GM13977 (cell line): ENCODE results near the gene ZNF296.

Experiments used
- DNase-seq: peaks from one replicate; pipeline ENCODE4 v3.0.0; 2012; ENCODE audit warnings: low spot score
- CTCF ChIP-seq: IDR thresholded peaks from 2 replicates; pipeline ENCODE4 v1.5.1; 2012; ENCODE audit warnings: mild to moderate bottlenecking, control low read depth; ENCODE audit not compliant: insufficient read depth; ENCODE audit errors: extremely low read depth, missing control alignments
- in situ Hi-C: fragments of 300-500 bp; cut with MboI; formaldehyde crosslinking; loops from one replicate; pipeline ENCODE4 v1.12.0; 2022; ENCODE audit warnings: low sequenced_read_pairs, low pct_unique_long_range_greater_than_20kb, mixed read lengths, inconsistent platforms; ENCODE audit not compliant: unreplicated experiment

The ZNF296 gene

GRCh38 chr19:45061965-45062364, 14.3 kb downstream of the ZNF296 start:
- TF ChIP-seq CTCF = no peak
- in situ Hi-C loops = no loop called here
- DNase-seq = no peak

- in situ Hi-C loops = no loop called here
- DNase-seq = peak; percentile 89
- TF ChIP-seq CTCF = peak; percentile 83
Measured at GRCh38 chr19:45059258-45059965, 16.9 kb downstream of the ZNF296 start.

GRCh38 chr19:45058622-45059159, 17.6 kb downstream of the ZNF296 start:
- DNase-seq = no peak
- no peak for TF ChIP-seq CTCF
- in situ Hi-C loops = no loop called here

GRCh38 chr19:45057444-45057843, 18.8 kb downstream of the ZNF296 start:
- in situ Hi-C loops = no loop called here
- no peak for DNase-seq
- TF ChIP-seq CTCF = no peak

GRCh38 chr19:45056831-45057230, 19.4 kb downstream of the ZNF296 start:
- no peak for TF ChIP-seq CTCF
- in situ Hi-C loops = no loop called here
- no peak for DNase-seq

GRCh38 chr19:45051929-45052579, 24.2 kb downstream of the ZNF296 start:
- DNase-seq = no peak
- no peak for TF ChIP-seq CTCF
- in situ Hi-C loops = no loop called here
